ENCODE results near the gene SUN3. TPM values are rescaled to one million over a fixed set of nuclear protein-coding genes. Genes with fewer than 3 reads are reported as not detected.
"Not testable (repeated sequence)": the region's sequence is repeated elsewhere in the genome, so short reads cannot be mapped to it uniquely, and the experiment has no call there.

The SUN3 gene
- total RNA-seq, 5 donors from 2014 or later (not counting 1 experiment from before 2014, with no cell fraction given), result 0.55 to 0.90 (median 0.59) TPM; not detected in 2

DNA sequence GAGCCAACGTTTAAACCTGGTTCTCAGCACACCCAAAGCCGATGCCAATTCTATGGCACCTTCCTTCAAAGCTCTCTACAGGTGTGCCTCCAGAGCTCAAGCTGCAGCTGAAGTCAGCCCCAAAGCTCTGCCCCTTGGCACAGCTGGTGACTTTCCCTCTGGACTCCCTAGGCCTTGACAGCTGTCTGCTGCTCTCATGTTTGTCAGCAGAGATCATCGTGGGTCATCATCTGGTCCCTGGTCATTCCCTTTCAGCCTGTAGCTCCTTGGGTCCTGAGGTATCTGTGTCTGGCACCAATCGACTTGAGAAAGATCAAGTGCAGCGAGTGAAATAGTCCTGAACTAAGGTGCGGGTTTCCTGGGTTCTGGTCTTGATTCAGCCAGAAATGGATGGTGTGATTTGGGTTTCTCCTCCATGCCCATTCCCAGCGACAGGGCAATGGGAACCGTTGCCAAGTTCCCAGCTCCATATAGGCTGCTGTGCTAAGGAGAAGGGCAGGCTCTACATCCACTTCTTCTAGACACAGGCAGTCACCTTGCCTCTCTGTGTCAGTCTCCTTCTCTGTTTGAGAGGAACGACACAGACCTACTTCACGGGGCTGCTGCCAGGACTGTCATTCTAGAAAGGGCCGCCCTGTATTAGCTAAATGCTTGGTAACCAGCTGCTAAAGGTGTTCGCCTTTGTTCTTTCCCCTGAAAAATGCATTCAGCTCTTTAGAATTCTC, 84.2 kb downstream of the SUN3 start:
- Histone ChIP-seq H3K9me3 (no peaks in the 10 kb centered on the region), H3K27ac (ENCODE audit: low read length) (no peak overlapping the region), H3K4me1 (ENCODE audit: control insufficient read depth in 1 of 2, extremely low read depth in 1 of 2, insufficient read depth in 2 of 2, low read length in 2 of 2) (no peaks in the 10 kb centered on the region), H3K4me3 (ENCODE audit: control insufficient read depth in 1 of 2, extremely low read depth in 1 of 2, low read length in 1 of 2) (no peak overlapping the region), H3K36me3 (ENCODE audit: control insufficient read depth in 2 of 2, extremely low read depth in 1 of 2, insufficient read depth in 1 of 2, low read length in 1 of 2) (no peaks in the 10 kb centered on the region), H3K27me3 (replicated peaks in 1 of 2; ENCODE audit: control insufficient read depth in 2 of 2, extremely low read depth in 1 of 2, insufficient read depth in 2 of 2, low read length in 1 of 2) (no peaks in the 10 kb centered on the region)
- ATAC-seq (replicated peaks in 1 of 4), result no peak
- no peaks in the 10 kb centered on the region for H3K27me3 Mint-ChIP-seq
- H3K27ac Mint-ChIP-seq, result no peak overlapping the region
- DNase-seq, result no peak
- ChIA-PET CTCF (interaction anchor here (0.6 to 2.4 kb wide), 14 partner anchors 11 to 217 kb away, joined by 3 to 30 read pairs (median 4); no protein-coding TSS in a partner anchor), POLR2A (no interaction called here)
- H3K36me3 Mint-ChIP-seq, result no peaks in the 10 kb centered on the region
- H3K9me3 Mint-ChIP-seq, result no peaks in the 10 kb centered on the region
- no peak overlapping the region for H3K4me3 Mint-ChIP-seq
- H3K4me1 Mint-ChIP-seq, result no peaks in the 10 kb centered on the region
- WGBS (ENCODE audit: insufficient coverage), result 85% methylated on average over 9 of the region's 12 CpGs

GRCh38 chr7:47943676-47944474, 85.0 kb downstream of the SUN3 start:
- Mint-ChIP-seq H3K27me3 (no peaks in the 10 kb centered on the region), H3K4me3 (no peak overlapping the region), H3K9me3 (no peaks in the 10 kb centered on the region), H3K4me1 (no peaks in the 10 kb centered on the region), H3K27ac (no peak overlapping the region), H3K36me3 (no peaks in the 10 kb centered on the region)
- ChIA-PET CTCF (interaction anchor here (0.5 to 2.4 kb wide), 8 partner anchors 10 to 211 kb away, joined by 3 to 30 read pairs (median 6); no protein-coding TSS in a partner anchor), POLR2A (no interaction called here)
- Histone ChIP-seq H3K36me3 (ENCODE audit: control insufficient read depth in 2 of 2, extremely low read depth in 1 of 2, insufficient read depth in 1 of 2, low read length in 1 of 2) (no peaks in the 10 kb centered on the region), H3K4me1 (ENCODE audit: control insufficient read depth in 1 of 2, extremely low read depth in 1 of 2, insufficient read depth in 2 of 2, low read length in 2 of 2) (no peaks in the 10 kb centered on the region), H3K9me3 (no peaks in the 10 kb centered on the region), H3K27ac (ENCODE audit: low read length) (no peak overlapping the region), H3K27me3 (replicated peaks in 1 of 2; ENCODE audit: control insufficient read depth in 2 of 2, extremely low read depth in 1 of 2, insufficient read depth in 2 of 2, low read length in 1 of 2) (no peaks in the 10 kb centered on the region), H3K4me3 (ENCODE audit: control insufficient read depth in 1 of 2, extremely low read depth in 1 of 2, low read length in 1 of 2) (no peak overlapping the region)
- DNase-seq, result no peak
- ATAC-seq (replicated peaks in 1 of 4), result no peak
- WGBS (ENCODE audit: insufficient coverage), result 80% methylated on average over 4 of the region's 8 CpGs

- no CpG with 5 or more reads among the region's 10 CpGs for WGBS (ENCODE audit: insufficient coverage)
- H3K27me3 Mint-ChIP-seq; H3K27ac ChIP-seq (ENCODE audit: low read length); DNase-seq; H3K9me3 ChIP-seq; POLR2A ChIA-PET; H3K36me3 Mint-ChIP-seq; H3K4me3 Mint-ChIP-seq; H3K4me1 ChIP-seq (ENCODE audit: control insufficient read depth in 1 of 2, extremely low read depth in 1 of 2, insufficient read depth in 2 of 2, low read length in 2 of 2); H3K9me3 Mint-ChIP-seq; H3K4me1 Mint-ChIP-seq; ATAC-seq (replicated peaks in 1 of 4); H3K4me3 ChIP-seq (ENCODE audit: control insufficient read depth in 1 of 2, extremely low read depth in 1 of 2, low read length in 1 of 2); CTCF ChIA-PET; H3K27ac Mint-ChIP-seq; H3K36me3 ChIP-seq (ENCODE audit: control insufficient read depth in 2 of 2, extremely low read depth in 1 of 2, insufficient read depth in 1 of 2, low read length in 1 of 2); H3K27me3 ChIP-seq (replicated peaks in 1 of 2; ENCODE audit: control insufficient read depth in 2 of 2, extremely low read depth in 1 of 2, insufficient read depth in 2 of 2, low read length in 1 of 2): not testable (repeated sequence)
Observed at GRCh38 chr7:47942651-47943050, 86.3 kb downstream of the SUN3 start.

- H3K9me3 ChIP-seq, result no peaks in the 10 kb centered on the region
- Mint-ChIP-seq H3K9me3 (no peaks in the 10 kb centered on the region), H3K36me3 (no peaks in the 10 kb centered on the region), H3K27ac (peak overlapping the region in 1 of 2 donors; percentile 32), H3K4me1 (peaks cover 0 to 4% (median 0%) of the 10 kb centered on the region in 3 donors), H3K27me3 (no peaks in the 10 kb centered on the region), H3K4me3 (no peak overlapping the region)
- ATAC-seq (replicated peaks in 1 of 4) (no peak), DNase-seq (no peak)
- H3K4me1 ChIP-seq (ENCODE audit: control insufficient read depth in 1 of 2, extremely low read depth in 1 of 2, insufficient read depth in 2 of 2, low read length in 2 of 2), result no peaks in the 10 kb centered on the region
- no peak overlapping the region for H3K4me3 ChIP-seq (ENCODE audit: control insufficient read depth in 1 of 2, extremely low read depth in 1 of 2, low read length in 1 of 2)
- no peaks in the 10 kb centered on the region for H3K36me3 ChIP-seq (ENCODE audit: control insufficient read depth in 2 of 2, extremely low read depth in 1 of 2, insufficient read depth in 1 of 2, low read length in 1 of 2)
- no peak overlapping the region for H3K27ac ChIP-seq (ENCODE audit: low read length)
- ChIA-PET POLR2A (no interaction called here), CTCF (no interaction called here)
- H3K27me3 ChIP-seq (replicated peaks in 1 of 2; ENCODE audit: control insufficient read depth in 2 of 2, extremely low read depth in 1 of 2, insufficient read depth in 2 of 2, low read length in 1 of 2), result no peaks in the 10 kb centered on the region
- WGBS (ENCODE audit: insufficient coverage), result 88% methylated on average over 2 of the region's 10 CpGs
Observed at GRCh38 chr7:47942132-47942531, 86.8 kb downstream of the SUN3 start.

DNA sequence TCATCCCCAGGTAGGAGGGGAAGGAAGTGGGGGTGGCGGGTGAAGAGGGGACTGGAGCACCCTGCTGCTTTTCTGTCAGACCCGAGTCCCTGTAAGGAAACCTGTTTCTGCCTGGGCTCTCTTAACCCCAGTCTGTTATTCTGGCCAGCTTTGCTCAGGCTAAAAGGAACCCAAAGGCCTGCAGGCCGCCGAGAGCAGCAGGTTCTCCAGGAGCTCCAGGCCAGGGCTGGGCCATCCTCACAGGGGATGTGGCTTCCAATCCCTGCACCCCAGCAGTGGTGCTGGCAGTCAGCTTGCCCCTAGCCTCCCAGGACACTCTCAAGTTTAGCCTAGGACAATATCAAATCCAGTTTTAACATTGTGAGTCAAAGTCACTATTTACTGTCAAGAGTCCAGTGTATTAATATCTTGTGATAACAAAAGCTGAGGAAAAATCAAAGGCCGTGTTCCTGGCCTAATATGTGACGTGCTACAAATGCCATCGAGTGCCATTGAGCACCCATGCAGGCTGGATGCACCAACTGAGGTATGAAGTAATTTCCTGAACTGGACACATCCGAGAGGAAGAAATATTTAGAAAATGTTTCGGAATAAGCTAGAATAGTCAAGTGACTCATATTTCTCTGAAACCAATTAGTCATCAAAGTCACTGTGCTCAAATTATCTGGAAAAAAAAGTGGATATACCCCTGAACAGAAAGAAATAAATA, 87.6 kb downstream of the SUN3 start:
- CTCF ChIA-PET, result no interaction called here
- Histone ChIP-seq H3K4me1 (ENCODE audit: control insufficient read depth in 1 of 2, extremely low read depth in 1 of 2, insufficient read depth in 2 of 2, low read length in 2 of 2) (no peaks in the 10 kb centered on the region), H3K27ac (ENCODE audit: low read length) (no peak overlapping the region), H3K9me3 (no peaks in the 10 kb centered on the region), H3K4me3 (ENCODE audit: control insufficient read depth in 1 of 2, extremely low read depth in 1 of 2, low read length in 1 of 2) (no peak overlapping the region), H3K27me3 (replicated peaks in 1 of 2; ENCODE audit: control insufficient read depth in 2 of 2, extremely low read depth in 1 of 2, insufficient read depth in 2 of 2, low read length in 1 of 2) (no peaks in the 10 kb centered on the region), H3K36me3 (ENCODE audit: control insufficient read depth in 2 of 2, extremely low read depth in 1 of 2, insufficient read depth in 1 of 2, low read length in 1 of 2) (no peaks in the 10 kb centered on the region)
- Mint-ChIP-seq H3K27ac (no peak overlapping the region), H3K4me3 (no peak overlapping the region), H3K36me3 (peaks cover under 1% of the 10 kb centered on the region), H3K4me1 (peaks cover 0 to 4% (median 0%) of the 10 kb centered on the region in 3 donors), H3K9me3 (no peaks in the 10 kb centered on the region), H3K27me3 (no peaks in the 10 kb centered on the region)
- POLR2A ChIA-PET, result no interaction called here
- ATAC-seq (replicated peaks in 1 of 4) (no peak), DNase-seq (no peak)
- 89% methylated on average over 5 of the region's 9 CpGs for WGBS (ENCODE audit: insufficient coverage)

DNA sequence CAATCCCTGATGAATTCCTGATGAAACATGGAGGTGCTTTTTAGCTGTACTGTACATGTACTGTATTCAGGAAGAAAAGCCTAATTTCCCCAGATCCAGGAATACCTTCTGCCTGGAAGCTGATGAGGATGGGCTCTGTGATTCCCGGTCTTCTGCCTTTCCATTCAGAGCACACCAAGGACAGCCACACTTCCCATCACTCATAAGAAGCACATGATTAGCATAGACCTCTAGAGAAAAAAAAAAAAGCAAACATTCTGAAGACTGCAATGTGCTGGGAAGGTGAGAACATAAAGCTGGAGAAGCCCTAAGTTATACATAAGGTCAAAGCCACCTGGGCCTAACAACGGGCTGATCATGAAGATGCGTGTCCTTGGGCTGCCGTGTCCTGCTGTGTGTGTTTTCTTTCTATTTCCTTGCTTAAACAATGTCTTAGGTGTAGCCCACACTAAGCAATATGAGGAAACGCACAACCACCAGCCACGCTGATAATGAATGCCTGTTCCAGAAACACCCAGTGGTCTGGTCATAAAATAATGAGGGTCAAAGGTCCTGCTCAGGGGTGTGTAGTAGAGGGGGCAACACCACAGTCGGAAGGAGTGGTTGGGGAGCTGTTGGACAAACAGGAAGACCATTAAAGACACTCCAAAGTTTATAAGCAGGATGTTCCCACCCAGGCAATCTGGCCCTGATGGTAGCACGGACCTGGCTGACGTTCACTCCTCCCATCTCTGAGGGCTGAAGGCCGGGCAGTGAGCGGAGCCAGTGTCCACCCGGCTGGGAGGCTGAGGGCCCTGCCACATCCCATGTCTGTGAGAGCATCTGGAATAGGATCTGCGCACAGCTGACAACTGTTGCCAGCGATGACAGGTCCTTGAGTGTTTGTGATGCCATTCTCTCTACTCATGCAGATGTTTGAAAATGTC, 88.6 kb downstream of the SUN3 start:
- Histone ChIP-seq H3K9me3 (no peaks in the 10 kb centered on the region), H3K4me1 (ENCODE audit: control insufficient read depth in 1 of 2, extremely low read depth in 1 of 2, insufficient read depth in 2 of 2, low read length in 2 of 2) (no peaks in the 10 kb centered on the region), H3K4me3 (ENCODE audit: control insufficient read depth in 1 of 2, extremely low read depth in 1 of 2, low read length in 1 of 2) (no peak overlapping the region), H3K27ac (ENCODE audit: low read length) (no peak overlapping the region), H3K36me3 (ENCODE audit: control insufficient read depth in 2 of 2, extremely low read depth in 1 of 2, insufficient read depth in 1 of 2, low read length in 1 of 2) (no peaks in the 10 kb centered on the region), H3K27me3 (replicated peaks in 1 of 2; ENCODE audit: control insufficient read depth in 2 of 2, extremely low read depth in 1 of 2, insufficient read depth in 2 of 2, low read length in 1 of 2) (no peaks in the 10 kb centered on the region)
- ATAC-seq (replicated peaks in 1 of 4), result no peak
- Mint-ChIP-seq H3K27ac (no peak overlapping the region), H3K4me1 (peaks cover 0 to 4% (median 0%) of the 10 kb centered on the region in 3 donors), H3K36me3 (peaks cover 3% of the 10 kb centered on the region), H3K4me3 (no peak overlapping the region), H3K9me3 (no peaks in the 10 kb centered on the region), H3K27me3 (no peaks in the 10 kb centered on the region)
- CTCF ChIA-PET, result no interaction called here
- no peak for DNase-seq
- WGBS (ENCODE audit: insufficient coverage), result 78% methylated on average over 10 of the region's 14 CpGs
- POLR2A ChIA-PET, result no interaction called here

Measured in T-cell (primary cell).